Naive thymus-derived CD4-positive, alpha-beta T cell (primary cell): ENCODE results near the gene ITGA4. TPM values are rescaled to one million over a fixed set of nuclear protein-coding genes. Genes with fewer than 3 reads are reported as not detected.

ENCODE experiments used
- ATAC-seq: fragments of 150-1000 bp; cut with Tn5 transposase; 2 replicates; pipeline ENCODE4 v1.10.0; 2021; ENCODE audit warnings: mild to moderate bottlenecking, moderate library complexity
- CTCF ChIA-PET: fragments of 350-600 bp; sonication (Branson Sonifier 250); formaldehyde crosslinking; loops from one replicate; lab custom pipeline; 2021; ENCODE audit warnings: antibody characterized with exemption; lab: Charles Lee
- POLR2A ChIA-PET: fragments of 350-600 bp; sonication (Branson Sonifier 250); formaldehyde crosslinking; loops from one replicate; lab custom pipeline; 2021; ENCODE audit warnings: antibody characterized with exemption, inconsistent platforms; lab: Charles Lee
- DNase-seq, 9 donors: peaks; one replicate each; pipeline versions ENCODE4 v3.0.0 to v3.0.0-alpha.2; 2020 to 2022; ENCODE audit warnings: mixed read lengths in 1 of 9
- H3K27ac ChIP-seq: one replicate; pipeline ENCODE4 v1.7.0; 2013; ENCODE audit warnings: mild to moderate bottlenecking, low read depth, low read length, moderate library complexity
- H3K27me3 ChIP-seq, 2 donors: one replicate each; pipeline ENCODE4 v1.7.0; 2013; ENCODE audit warnings: low read length in 2 of 2, mild to moderate bottlenecking in 2 of 2, moderate library complexity in 2 of 2; ENCODE audit not compliant: control insufficient read depth in 2 of 2, insufficient read depth in 2 of 2
- H3K36me3 ChIP-seq, 3 experiments: 1 replicate in 2 of 3; 2 replicates in 1 of 3; pipeline ENCODE4 v1.7.0; 2013; ENCODE audit warnings: low read length in 3 of 3, mild to moderate bottlenecking in 3 of 3, moderate library complexity in 1 of 3; ENCODE audit not compliant: insufficient read depth in 3 of 3, control insufficient read depth in 2 of 3
- H3K4me1 ChIP-seq, 2 donors: one replicate each; pipeline ENCODE4 v1.7.0; 2013; ENCODE audit warnings: low read length in 2 of 2, mild to moderate bottlenecking in 2 of 2, moderate library complexity in 1 of 2; ENCODE audit not compliant: control insufficient read depth in 2 of 2, insufficient read depth in 2 of 2
- H3K4me3 ChIP-seq: 2 replicates; pipeline ENCODE4 v1.7.0; 2013; ENCODE audit warnings: mild to moderate bottlenecking, low read length
- H3K9me3 ChIP-seq, 3 experiments: 1 replicate in 2 of 3; 2 replicates in 1 of 3; pipeline ENCODE4 v1.7.0; 2013; ENCODE audit warnings: low read length in 3 of 3; ENCODE audit not compliant: control insufficient read depth in 2 of 3
- H3K27ac Mint-ChIP-seq, 9 donors: one replicate each; pipeline ENCODE4 v1.8.0; 2020 to 2022; ENCODE audit warnings: mixed read lengths in 9 of 9, mild to moderate bottlenecking in 8 of 9, moderate library complexity in 5 of 9, inconsistent platforms in 2 of 9
- H3K27me3 Mint-ChIP-seq, 5 donors: one replicate each; pipeline ENCODE4 v1.8.0; 2021 to 2022; ENCODE audit warnings: mixed read lengths in 5 of 5, mild to moderate bottlenecking in 1 of 5
- H3K36me3 Mint-ChIP-seq, 5 donors: one replicate each; pipeline ENCODE4 v1.8.0; 2020 to 2022; ENCODE audit warnings: mixed read lengths in 5 of 5, mild to moderate bottlenecking in 3 of 5, inconsistent platforms in 1 of 5
- H3K4me1 Mint-ChIP-seq, 7 donors: one replicate each; pipeline ENCODE4 v1.8.0; 2020 to 2022; ENCODE audit warnings: mixed read lengths in 7 of 7, mild to moderate bottlenecking in 3 of 7, inconsistent platforms in 1 of 7
- H3K4me3 Mint-ChIP-seq, 10 donors: one replicate each; pipeline ENCODE4 v1.8.0; 2020 to 2022; ENCODE audit warnings: mild to moderate bottlenecking in 10 of 10, mixed read lengths in 10 of 10, moderate library complexity in 6 of 10, inconsistent platforms in 2 of 10
- H3K9me3 Mint-ChIP-seq, 11 donors: one replicate each; pipeline ENCODE4 v1.8.0; 2020 to 2022; ENCODE audit warnings: mixed read lengths in 11 of 11, mild to moderate bottlenecking in 4 of 11, inconsistent platforms in 1 of 11, moderate library complexity in 1 of 11
- intact Hi-C, 2 donors: fragments of 100-400 bp; cut with micrococcal nuclease; formaldehyde crosslinking; loops; one replicate each; pipeline ENCODE4 v1.15.1; 2023
- polyA plus RNA-seq, 2 donors: library from polyadenylated mRNA; unstranded; fragments of 300-500 nt; fragmentation: Illumina TruSeq; gene quantifications; one replicate each; pipeline ENCODE4 v1.2.3, GENCODE V29; 2021
- total RNA-seq, 6 experiments: library from RNA in 5 of 6; stranded (reverse) in 5 of 6; gene quantifications; 1 replicate in 5 of 6; 2 replicates in 1 of 6; pipeline ENCODE4 v1.2.3 and lab custom pipeline; 2021 to 2026

Gene ITGA4
- total RNA-seq (100 to 1,000 TPM; 135 to 212 (median 159) TPM), polyA plus RNA-seq (100 to 1,000 TPM in 1 of 2 donors, 10 to 100 TPM in 1; 66.9 to 121 TPM), total RNA-seq (lab: John Stamatoyannopoulos, UW) (252 reads per million, percentile 95 among the genes with 10 or more reads in this experiment)

DNA sequence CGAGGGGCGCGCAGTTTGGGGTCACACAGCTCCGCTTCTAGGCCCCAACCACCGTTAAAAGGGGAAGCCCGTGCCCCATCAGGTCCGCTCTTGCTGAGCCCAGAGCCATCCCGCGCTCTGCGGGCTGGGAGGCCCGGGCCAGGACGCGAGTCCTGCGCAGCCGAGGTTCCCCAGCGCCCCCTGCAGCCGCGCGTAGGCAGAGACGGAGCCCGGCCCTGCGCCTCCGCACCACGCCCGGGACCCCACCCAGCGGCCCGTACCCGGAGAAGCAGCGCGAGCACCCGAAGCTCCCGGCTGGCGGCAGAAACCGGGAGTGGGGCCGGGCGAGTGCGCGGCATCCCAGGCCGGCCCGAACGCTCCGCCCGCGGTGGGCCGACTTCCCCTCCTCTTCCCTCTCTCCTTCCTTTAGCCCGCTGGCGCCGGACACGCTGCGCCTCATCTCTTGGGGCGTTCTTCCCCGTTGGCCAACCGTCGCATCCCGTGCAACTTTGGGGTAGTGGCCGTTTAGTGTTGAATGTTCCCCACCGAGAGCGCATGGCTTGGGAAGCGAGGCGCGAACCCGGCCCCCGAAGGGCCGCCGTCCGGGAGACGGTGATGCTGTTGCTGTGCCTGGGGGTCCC is at the start of gene ITGA4:
TSS of gene ITGA4 (plus strand) at position 266 of the 620 bp plus-strand sequence. CDS start at position 535, 269 bp downstream.
- DNase-seq (peak; percentile 77 to 89 (median 83)), ATAC-seq (peak; percentile 92)
- H3K36me3 ChIP-seq, result peaks cover 0 to 7% (median under 1%) of the 10 kb centered on the region in 3 experiments
- ChIA-PET POLR2A (interaction anchor here (0.9 to 6.2 kb wide), 27 partner anchors 9 to 352 kb away, joined by 3 to 69 read pairs (median 5); no protein-coding TSS in a partner anchor), CTCF (interaction anchor here (0.6 to 3.5 kb wide), 22 partner anchors 10 to 352 kb away, joined by 3 to 26 read pairs (median 3); no protein-coding TSS in a partner anchor)
- H3K4me3 Mint-ChIP-seq, result peak within 1 kb of the TSS; percentile 89 to 99 (median 95)
- peaks cover 0 to 42% (median 0%) of the 10 kb centered on the region in 5 donors for H3K36me3 Mint-ChIP-seq
- H3K4me3 ChIP-seq, result peak within 1 kb of the TSS; percentile 91
- no peaks in the 10 kb centered on the region for H3K9me3 ChIP-seq
- H3K9me3 Mint-ChIP-seq, result no peaks in the 10 kb centered on the region
- H3K4me1 ChIP-seq, result peaks cover 13 to 24% of the 10 kb centered on the region in 2 donors
- peak within 1 kb of the TSS; percentile 82 for H3K27ac ChIP-seq
- intact Hi-C loops, result loop anchor here (1.0 to 5.0 kb wide), 15 partner anchors 19 to 1450 kb away; partner anchors contain the start of genes CWC22 (in 1 of the 2), ITPRID2 (in 1 of the 2) and UBE2E3 (in 1 of the 2)
- no peaks in the 10 kb centered on the region for H3K27me3 Mint-ChIP-seq
- H3K4me1 Mint-ChIP-seq, result peaks cover 34 to 65% (median 54%) of the 10 kb centered on the region in 7 donors
- H3K27me3 ChIP-seq, result no peaks in the 10 kb centered on the region
- peak within 1 kb of the TSS; percentile 81 to 98 (median 95) for H3K27ac Mint-ChIP-seq

GRCh38 chr2:181408861-181409260 is 48.3 kb upstream of the ITGA4 start:
- Mint-ChIP-seq H3K9me3 (peaks cover 3 to 36% (median 14%) of the 10 kb centered on the region in 11 donors), H3K27ac (no peak overlapping the region), H3K4me1 (peaks cover 4 to 13% (median 8%) of the 10 kb centered on the region in 7 donors), H3K36me3 (peaks cover 16 to 58% (median 29%) of the 10 kb centered on the region in 5 donors), H3K4me3 (no peak overlapping the region), H3K27me3 (no peaks in the 10 kb centered on the region)
- H3K4me1 ChIP-seq, result no peaks in the 10 kb centered on the region
- CTCF ChIA-PET, result no interaction called here
- no peak overlapping the region for H3K27ac ChIP-seq
- ATAC-seq, result no peak
- intact Hi-C loops, result no loop called here
- POLR2A ChIA-PET, result no interaction called here
- no peaks in the 10 kb centered on the region for H3K36me3 ChIP-seq
- no peak overlapping the region for H3K4me3 ChIP-seq
- DNase-seq, result no peak
- H3K27me3 ChIP-seq, result no peaks in the 10 kb centered on the region
- H3K9me3 ChIP-seq, result no peaks in the 10 kb centered on the region

DNA sequence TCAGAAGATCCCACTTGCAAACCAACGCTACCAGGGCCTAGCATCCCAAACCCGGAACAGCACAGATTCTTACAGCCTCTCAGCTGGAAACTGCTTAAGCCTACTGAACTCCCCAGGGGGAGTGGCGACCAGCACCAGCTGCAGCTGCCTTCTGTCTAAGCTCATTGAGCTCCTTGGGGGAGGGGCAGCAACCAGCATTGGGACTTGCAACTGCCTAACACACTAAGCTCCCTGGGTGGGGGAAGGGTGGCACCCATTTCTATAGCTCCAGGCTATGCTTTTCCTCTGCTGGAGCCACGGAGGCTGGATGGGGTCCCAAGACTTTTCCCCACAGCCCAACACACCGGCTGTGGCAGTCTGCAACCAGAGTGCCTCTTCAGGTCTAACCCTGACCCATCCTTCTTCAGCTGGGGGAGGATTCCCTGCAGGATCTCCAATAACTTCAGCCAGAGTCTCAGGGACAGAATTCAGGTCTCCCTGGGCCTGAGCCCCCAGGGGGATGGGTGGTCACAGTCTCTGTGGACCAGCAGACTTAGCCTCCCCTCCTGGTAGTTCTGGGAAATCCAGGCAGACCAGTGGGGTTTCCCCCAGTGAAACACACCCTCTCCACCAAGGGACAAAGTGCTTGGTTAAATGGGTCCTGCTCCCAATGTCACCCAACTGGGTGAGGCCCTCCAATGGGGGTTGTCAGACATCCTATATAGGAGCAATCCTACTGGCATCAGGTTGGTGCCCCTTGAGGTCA is 45.9 kb upstream of the ITGA4 start:
- no peaks in the 10 kb centered on the region for H3K27me3 ChIP-seq
- peaks cover 4 to 10% (median 5%) of the 10 kb centered on the region in 7 donors for H3K4me1 Mint-ChIP-seq
- intact Hi-C loops, result no loop called here

DNA sequence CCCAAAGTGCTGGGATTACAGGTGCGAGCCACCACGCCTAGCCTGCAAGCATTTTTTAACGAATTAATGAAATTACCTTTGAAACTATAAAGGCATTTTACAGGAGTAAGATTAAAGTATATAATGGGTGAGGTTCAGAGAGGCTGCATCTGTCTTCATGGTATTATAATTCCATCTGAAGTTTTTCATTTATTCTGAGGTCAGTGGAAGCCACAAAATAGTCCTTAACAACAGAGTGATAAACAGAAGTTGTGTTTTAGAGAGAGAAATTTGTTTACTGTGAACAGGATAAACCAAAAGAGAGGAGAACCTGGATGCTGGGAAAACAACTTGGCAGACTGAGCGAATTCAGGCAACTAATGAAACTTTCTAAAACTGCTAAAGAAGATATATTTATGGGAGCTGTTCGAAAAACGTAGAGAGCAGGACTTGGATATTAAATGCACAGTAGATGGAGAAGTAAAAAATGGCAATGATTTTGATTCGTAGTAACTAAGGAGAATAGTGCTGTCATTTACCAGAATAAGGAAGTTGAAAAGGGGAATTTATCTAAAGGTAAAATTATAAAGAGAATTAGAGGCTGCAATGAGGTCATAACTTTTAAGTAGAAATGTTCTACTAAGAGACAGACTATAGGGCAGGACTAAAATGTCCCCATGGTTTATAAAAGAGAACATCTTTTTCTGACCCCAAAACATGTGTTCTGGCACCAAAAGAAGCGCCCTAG is 37.9 kb upstream of the ITGA4 start:
- peak; percentile 71 for ATAC-seq
- no peaks in the 10 kb centered on the region for H3K4me1 ChIP-seq

More for the DNA sequence above, 45.9 kb upstream of the ITGA4 start:
- POLR2A ChIA-PET, result no interaction called here
- Mint-ChIP-seq H3K36me3 (peaks cover 18 to 61% (median 30%) of the 10 kb centered on the region in 5 donors), H3K4me3 (no peak overlapping the region), H3K9me3 (peaks cover 8 to 42% (median 30%) of the 10 kb centered on the region in 11 donors), H3K27me3 (no peaks in the 10 kb centered on the region), H3K27ac (peak overlapping the region in 1 of 9 donors; percentile 20)
- ATAC-seq (peak; percentile 18), DNase-seq (no peak)
- Histone ChIP-seq H3K9me3 (no peaks in the 10 kb centered on the region), H3K27ac (no peak overlapping the region), H3K4me3 (no peak overlapping the region), H3K36me3 (no peaks in the 10 kb centered on the region), H3K4me1 (no peaks in the 10 kb centered on the region)
- CTCF ChIA-PET, result no interaction called here

DNA sequence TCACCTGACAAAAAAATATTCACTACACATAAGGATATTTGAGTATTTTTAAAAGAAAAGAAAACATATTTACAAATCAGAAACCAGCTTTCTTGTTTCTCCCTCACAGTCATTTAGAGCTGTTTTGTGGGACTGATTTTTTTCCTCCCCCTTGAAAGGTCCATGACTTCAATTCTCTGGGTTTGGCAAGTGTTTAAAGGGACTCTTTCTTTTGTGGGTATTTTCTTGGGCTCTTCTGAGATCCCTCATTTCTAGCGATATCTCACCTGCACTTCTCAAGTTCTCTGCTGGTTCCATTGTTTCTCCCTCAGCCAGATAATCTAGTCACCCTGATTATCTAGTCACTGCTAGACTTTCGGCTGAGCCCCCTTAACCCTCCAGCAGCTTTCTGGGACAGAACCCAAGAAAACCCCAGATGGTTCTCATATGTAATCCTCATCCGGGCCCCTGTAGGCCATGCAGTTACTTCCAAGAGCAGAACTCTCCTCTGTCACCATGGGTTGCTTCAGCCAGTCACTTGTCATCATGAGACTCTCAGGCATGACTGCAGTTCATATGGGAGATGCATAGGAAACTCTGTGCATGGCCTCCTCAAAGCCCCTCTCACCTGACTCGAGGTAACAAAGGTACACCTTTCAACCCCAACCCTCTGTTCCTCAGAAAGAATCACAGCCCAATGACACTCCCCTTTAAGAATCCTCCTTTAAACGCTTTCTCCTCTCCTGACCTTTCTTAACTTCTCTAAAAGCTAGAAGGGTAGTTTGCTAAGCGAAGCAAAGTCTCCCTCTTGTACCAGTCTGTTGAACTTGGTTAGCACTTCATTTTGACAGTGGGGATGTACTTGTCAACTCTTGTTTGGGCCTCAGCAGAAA is 36.7 kb upstream of the ITGA4 start:
- intact Hi-C loops, result loop anchor here in 1 of 2 donors (2.0 to 5.0 kb wide), 2 partner anchors 18 to 48 kb away; no protein-coding TSS in a partner anchor
- H3K4me3 ChIP-seq, result no peak overlapping the region
- Mint-ChIP-seq H3K9me3 (peaks cover 0 to 12% (median 4%) of the 10 kb centered on the region in 11 donors), H3K27me3 (no peaks in the 10 kb centered on the region), H3K4me1 (peaks cover 13 to 26% (median 20%) of the 10 kb centered on the region in 7 donors), H3K36me3 (peaks cover 0 to 20% (median 0%) of the 10 kb centered on the region in 5 donors), H3K4me3 (peak overlapping the region in 5 of 10 donors; percentile 12 to 62 (median 37)), H3K27ac (peak overlapping the region; percentile 3 to 83 (median 56))
- no peaks in the 10 kb centered on the region for H3K36me3 ChIP-seq
- ChIA-PET POLR2A (no interaction called here), CTCF (no interaction called here)
- no peaks in the 10 kb centered on the region for H3K9me3 ChIP-seq
- H3K27me3 ChIP-seq, result no peaks in the 10 kb centered on the region
- no peaks in the 10 kb centered on the region for H3K4me1 ChIP-seq
- no peak overlapping the region for H3K27ac ChIP-seq
- DNase-seq, result no peak
- ATAC-seq, result no peak

More for the DNA sequence above, 37.9 kb upstream of the ITGA4 start:
- no peak overlapping the region for H3K4me3 ChIP-seq
- no peaks in the 10 kb centered on the region for H3K27me3 ChIP-seq
- no peak overlapping the region for H3K27ac ChIP-seq
- intact Hi-C loops, result no loop called here
- H3K27me3 Mint-ChIP-seq, result no peaks in the 10 kb centered on the region
- no peaks in the 10 kb centered on the region for H3K36me3 ChIP-seq
- H3K36me3 Mint-ChIP-seq, result peaks cover 0 to 28% (median 4%) of the 10 kb centered on the region in 5 donors
- peaks cover 1 to 24% (median 15%) of the 10 kb centered on the region in 11 donors for H3K9me3 Mint-ChIP-seq
- peak overlapping the region in 1 of 9 donors; percentile 66 for H3K27ac Mint-ChIP-seq
- CTCF ChIA-PET, result interaction anchor here (0.6 kb wide), 1 partner anchor 39 kb away, joined by 3 read pairs; no protein-coding TSS in a partner anchor
- peaks cover 13 to 26% (median 20%) of the 10 kb centered on the region in 7 donors for H3K4me1 Mint-ChIP-seq
- POLR2A ChIA-PET, result no interaction called here
- DNase-seq, result no peak
- H3K9me3 ChIP-seq, result no peaks in the 10 kb centered on the region
- no peak overlapping the region for H3K4me3 Mint-ChIP-seq
